Epithelial cell of esophagus (primary cell): ENCODE results near the gene NLRP5.
"Not testable (repeated sequence)": the region's sequence is repeated elsewhere in the genome, so short reads cannot be mapped to it uniquely, and the experiment has no call there.

ENCODE experiments used
- DNase-seq: peaks from one replicate; pipeline ENCODE4 v3.0.0; 2010; ENCODE audit warnings: low read depth
- H3K4me3 ChIP-seq: 2 replicates; pipeline ENCODE4 v1.5.1; 2011; ENCODE audit warnings: mild to moderate bottlenecking, low read length, control low read depth
- CTCF ChIP-seq: IDR thresholded peaks from 2 replicates; pipeline ENCODE4 v1.5.1; 2011; ENCODE audit warnings: low read depth, mild to moderate bottlenecking, low read length, control low read depth, inconsistent platforms; ENCODE audit not compliant: insufficient read depth; ENCODE audit errors: missing control alignments

NLRP5 gene

DNA sequence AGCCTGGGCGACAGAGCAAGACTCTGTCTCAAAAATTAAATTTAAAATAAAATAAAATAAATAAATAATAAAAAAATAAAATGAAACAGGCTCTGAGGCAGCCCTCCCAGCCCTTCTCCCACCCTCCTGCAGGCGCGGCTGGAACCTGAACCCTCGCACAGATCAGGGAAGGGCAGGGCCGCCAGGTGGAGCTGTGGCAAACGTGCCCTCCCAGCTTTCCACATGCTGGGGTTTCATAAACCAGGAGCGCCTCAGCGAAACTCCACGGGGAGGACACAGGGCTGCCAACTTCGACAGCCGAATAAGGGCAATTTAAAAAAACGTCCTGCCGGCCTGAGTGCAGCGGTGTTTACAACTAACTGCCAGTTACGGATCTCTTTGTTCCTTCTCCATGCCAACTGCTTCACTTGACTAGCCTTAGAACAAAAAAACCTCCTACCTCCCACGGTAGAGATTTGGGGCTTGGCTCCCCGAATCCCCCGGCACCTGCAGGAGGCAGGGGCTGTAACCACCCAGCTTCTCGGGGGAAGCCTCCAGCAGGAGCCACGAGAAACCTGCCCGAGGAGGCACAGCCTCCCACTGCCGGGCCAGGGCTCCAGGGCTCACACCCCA lies 118.6 kb downstream of the NLRP5 start:
- DNase-seq = peak; percentile 77
- TF ChIP-seq CTCF = peak; percentile 80

DNA sequence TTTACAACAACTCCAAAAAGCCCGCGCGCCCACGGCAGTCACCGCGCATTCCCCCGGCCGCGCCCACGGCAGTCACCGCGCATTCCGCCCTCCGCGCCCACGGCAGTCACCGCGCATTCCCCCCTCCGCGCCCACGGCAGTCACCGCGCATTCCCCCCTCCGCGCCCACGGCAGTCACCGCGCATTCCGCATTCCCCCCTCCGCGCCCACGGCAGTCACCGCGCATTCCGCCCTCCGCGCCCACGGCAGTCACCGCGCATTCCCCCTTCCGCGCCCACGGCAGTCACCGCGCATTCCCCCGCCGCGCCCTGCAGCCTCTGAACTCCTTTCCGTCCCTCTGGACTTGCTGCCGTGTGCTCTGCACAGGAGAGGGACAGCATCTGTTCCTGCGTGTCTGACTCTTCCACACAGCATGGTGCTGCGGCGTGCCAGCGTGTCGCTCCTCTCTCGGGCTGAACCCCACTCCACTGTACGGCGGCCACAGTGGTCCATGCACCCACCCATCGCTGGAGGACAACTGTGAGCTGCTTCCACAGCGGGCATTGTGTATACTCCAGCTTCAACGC lies 119.3 kb downstream of the NLRP5 start:
- not testable (repeated sequence) for DNase-seq, H3K4me3 ChIP-seq

More for the DNA sequence above, 118.6 kb downstream of the NLRP5 start:
- H3K4me3 ChIP-seq = no peak overlapping the region

GRCh38 chr19:56106397-56106849 lies 119.8 kb downstream of the NLRP5 start:
- TF ChIP-seq CTCF = no peak
- DNase-seq = no peak
- no peak overlapping the region for H3K4me3 ChIP-seq

DNA sequence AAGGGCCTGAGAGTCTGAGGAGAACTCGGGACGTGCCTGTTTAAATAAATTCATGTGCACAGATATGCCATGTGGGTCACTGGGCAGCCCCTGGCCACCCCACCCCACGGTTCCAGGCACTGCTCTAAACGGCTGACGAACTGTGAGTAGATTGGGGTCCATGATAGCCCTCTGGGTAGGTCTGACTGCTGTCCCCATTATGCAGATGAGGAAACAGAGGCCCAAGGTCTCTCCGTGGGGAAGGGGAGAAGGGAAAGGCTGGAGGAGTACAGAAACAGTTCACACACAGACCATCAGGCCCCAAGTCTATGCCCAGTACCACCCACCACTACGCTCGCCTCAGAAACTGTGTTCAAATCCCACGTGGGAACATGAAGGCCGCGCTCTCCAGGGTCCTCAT lies 120.4 kb downstream of the NLRP5 start:
- H3K4me3 ChIP-seq = no peak overlapping the region
- no peak for DNase-seq
- no peak for TF ChIP-seq CTCF

DNA sequence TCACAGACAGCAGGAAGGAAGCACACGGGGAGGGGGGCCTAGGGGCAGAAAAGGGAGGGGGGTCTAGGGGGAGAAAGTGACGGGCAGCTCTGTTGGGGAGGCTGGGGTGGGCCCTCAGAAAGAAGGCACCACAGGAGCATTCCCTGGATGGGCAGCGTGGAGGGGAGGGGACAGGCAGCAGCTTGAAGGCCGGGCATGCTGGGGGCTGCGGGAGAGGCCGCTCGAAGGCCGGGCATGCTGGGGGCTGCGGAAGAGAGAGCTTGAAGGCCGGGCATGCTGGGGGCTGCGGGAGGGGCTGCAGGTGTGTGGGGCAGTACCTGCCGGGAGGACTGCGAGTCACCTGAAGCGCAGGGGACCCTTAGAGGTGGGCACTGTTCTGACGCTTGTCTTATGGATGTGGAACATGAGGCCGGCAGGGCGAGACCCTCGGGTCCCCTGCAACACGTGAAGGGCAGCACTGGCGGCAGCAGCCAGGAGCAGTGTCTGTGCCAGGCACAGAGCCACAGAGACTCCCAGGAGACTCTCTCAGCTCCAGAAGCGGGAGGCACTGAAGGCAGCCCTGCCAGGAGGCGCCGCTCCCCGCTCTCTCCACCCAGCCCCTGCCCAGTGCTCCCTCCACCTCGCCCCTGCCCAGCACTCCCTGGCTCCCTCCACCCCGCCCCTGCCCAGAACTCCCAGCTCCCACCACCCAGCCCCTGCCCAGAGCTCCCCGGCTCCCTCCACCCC lies 121.2 kb downstream of the NLRP5 start:
- TF ChIP-seq CTCF = no peak
- DNase-seq = no peak
- H3K4me3 ChIP-seq = no peak overlapping the region

- H3K4me3 ChIP-seq = no peak overlapping the region
- DNase-seq = peak; percentile 40
- no peak for TF ChIP-seq CTCF
Observed at GRCh38 chr19:56108447-56109195, 122.0 kb downstream of the NLRP5 start.

DNA sequence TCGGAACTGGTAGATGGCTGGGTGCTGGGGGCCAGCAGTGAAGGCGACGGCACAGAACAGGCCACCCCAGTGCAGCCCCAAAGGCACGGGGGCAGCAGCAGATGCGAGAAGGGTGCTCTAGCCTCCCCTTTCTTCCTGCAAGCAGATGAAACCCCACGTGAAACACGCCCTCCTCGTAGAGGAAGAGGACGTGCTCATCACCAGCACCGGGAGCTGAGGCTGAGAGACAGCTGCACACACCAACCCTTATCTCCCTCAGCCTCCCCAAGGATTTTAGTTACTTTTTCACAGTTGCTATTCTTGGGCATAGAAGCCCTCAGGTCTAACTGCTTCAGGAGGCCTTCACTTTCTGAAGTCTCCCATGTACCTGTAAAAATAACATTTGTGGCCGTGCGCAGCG lies 122.7 kb downstream of the NLRP5 start:
- no peak for DNase-seq
- H3K4me3 ChIP-seq = no peak overlapping the region
- no peak for TF ChIP-seq CTCF
